K562 (cell line): ENCODE measurements around the gene LPGAT1. TPM values are rescaled to one million over a fixed set of nuclear protein-coding genes. Genes with fewer than 3 reads are reported as not detected.

Source experiments
- ATAC-seq: fragments of 200-7000 bp; cut with Tn5 transposase; 3 replicates; pipeline ENCODE4 v1.9.1; 2020; ENCODE audit warnings: moderate library complexity
- BruUV-seq: library from RNA; stranded (reverse); fragments of 400-500 nt; replicated peaks from 2 replicates; lab custom pipeline; 2021; lab: Mats Ljungman, UMichigan
- CTCF ChIA-PET: fragments of 300-600 bp; formaldehyde crosslinking; extraction: SDS; loops from one replicate; lab custom pipeline; 2021; ENCODE audit warnings: low intra/inter-chr PET ratio; lab: Yijun Ruan, JAX
- POLR2A ChIA-PET: fragments of 300-600, 350-650 bp; sonication (Branson Sonifier 250); formaldehyde crosslinking; extraction: SDS; loops from one replicate; lab custom pipeline; 2021; ENCODE audit warnings: antibody characterized with exemption, inconsistent platforms; lab: Yijun Ruan, JAX
- DNase-seq, 4 experiments: peaks; one replicate each; pipeline versions ENCODE4 v3.0.0 to v3.0.0-alpha.2; 2011 to 2018; ENCODE audit warnings: low spot score in 3 of 4, mixed read lengths in 3 of 4; ENCODE audit errors: extremely low read depth in 1 of 4
- FAIRE-seq: peaks from 2 replicates; lab custom pipeline; 2011; peaks lifted over from hg19 to GRCh38; lab: Jason Lieb, UNC
- H2AFZ ChIP-seq: 2 replicates; pipeline ENCODE4 v1.6.0; 2011; ENCODE audit warnings: low read depth, low read length, control low read depth, inconsistent platforms
- H3K27ac ChIP-seq: fragments of 200-600 bp; 3 replicates; pipeline ENCODE4 v1.8.0; 2011; ENCODE audit warnings: low read depth, mild to moderate bottlenecking, control low read depth, inconsistent platforms, low read length, moderate library complexity, mixed read lengths; ENCODE audit errors: extremely low read depth
- H3K27me3 ChIP-seq, 2 experiments: fragments of 300-600 bp in 1 of 2; 2 replicates in 1 of 2; 3 replicates in 1 of 2; pipeline versions ENCODE4 v1.6.0 to v1.8.0; 2011; ENCODE audit warnings: inconsistent platforms in 2 of 2, low read length in 2 of 2, mild to moderate bottlenecking in 1 of 2, mixed read lengths in 1 of 2, moderate library complexity in 1 of 2; ENCODE audit not compliant: control insufficient read depth in 2 of 2, insufficient read depth in 2 of 2
- H3K36me3 ChIP-seq: fragments of 300-600 bp; 3 replicates; pipeline ENCODE4 v1.8.0; 2011; ENCODE audit warnings: mild to moderate bottlenecking, low read length, inconsistent platforms; ENCODE audit not compliant: control insufficient read depth, insufficient read depth
- H3K4me1 ChIP-seq, 2 experiments: fragments of 200-600 bp in 1 of 2; replicated peaks in 1 of 2; 2 replicates in 1 of 2; 3 replicates in 1 of 2; pipeline versions ENCODE4 v1.5.1 to v1.8.0; 2011; ENCODE audit warnings: inconsistent platforms in 2 of 2, low read length in 2 of 2, mild to moderate bottlenecking in 1 of 2, mixed read lengths in 1 of 2, moderate library complexity in 1 of 2; ENCODE audit not compliant: control insufficient read depth in 2 of 2, insufficient read depth in 2 of 2
- H3K4me2 ChIP-seq: 2 replicates; pipeline ENCODE4 v1.6.1; 2011; ENCODE audit warnings: low read length, control low read depth, inconsistent platforms, mixed read lengths; ENCODE audit not compliant: insufficient read depth
- H3K4me3 ChIP-seq: fragments of 200-600 bp; sonication (generic), shearing (Covaris generic); 2 replicates; pipeline ENCODE4 v1.5.1; 2016; ENCODE audit warnings: control low read depth, inconsistent platforms
- H3K79me2 ChIP-seq: fragments of 200-600 bp; 3 replicates; pipeline ENCODE4 v1.8.0; 2011; ENCODE audit warnings: low read length, inconsistent platforms; ENCODE audit not compliant: control insufficient read depth, insufficient read depth
- H3K9ac ChIP-seq, 2 experiments: 2 replicates each; pipeline versions ENCODE4 v1.6.0 to v1.6.1; 2011; ENCODE audit warnings: low read depth in 2 of 2, low read length in 2 of 2, control low read depth in 1 of 2, inconsistent platforms in 1 of 2, mild to moderate bottlenecking in 1 of 2, mixed read lengths in 1 of 2; ENCODE audit not compliant: insufficient read depth in 1 of 2
- H3K9me1 ChIP-seq: one replicate; pipeline ENCODE4 v1.6.0; 2011; ENCODE audit warnings: inconsistent platforms, mild to moderate bottlenecking, low read length, moderate library complexity; ENCODE audit not compliant: control insufficient read depth, insufficient read depth
- H3K9me3 ChIP-seq: replicated peaks from 2 replicates; pipeline ENCODE4 v1.5.1; 2011; ENCODE audit warnings: low read depth, low read length, inconsistent platforms; ENCODE audit not compliant: control insufficient read depth, insufficient read depth
- H4K20me1 ChIP-seq: replicated peaks from 2 replicates; pipeline ENCODE4 v1.6.1; 2011; ENCODE audit warnings: low read length, inconsistent platforms, mixed read lengths; ENCODE audit not compliant: control insufficient read depth, insufficient read depth
- ARID3A ChIP-seq: IDR thresholded peaks from 2 replicates; pipeline ENCODE4 v1.6.1; 2012; ENCODE audit warnings: low read depth, low read length, improper control_type of control experiment, borderline replicate concordance
- CBFA2T2 ChIP-seq: fragments of 450-650 bp; conservative IDR thresholded peaks from 2 replicates; pipeline ENCODE4 v1.6.1; 2017; ENCODE audit warnings: mild to moderate bottlenecking
- ETS2 ChIP-seq: IDR thresholded peaks from 2 replicates; pipeline ENCODE4 v1.6.1; 2016; ENCODE audit warnings: borderline replicate concordance, missing genetic modification characterization, mild to moderate bottlenecking, moderate library complexity, missing compliant biosample characterization; ENCODE audit not compliant: poor library complexity, severe bottlenecking
- GABPB1 ChIP-seq: sonication (generic); formaldehyde crosslinking; IDR thresholded peaks from 2 replicates; pipeline ENCODE4 v1.8.0; 2022; ENCODE audit warnings: mild to moderate bottlenecking, missing genetic modification reagents
- LCOR ChIP-seq: sonication (generic); formaldehyde crosslinking; IDR thresholded peaks from 2 replicates; pipeline ENCODE4 v1.8.0; 2022; ENCODE audit warnings: mild to moderate bottlenecking, missing genetic modification reagents
- MYNN ChIP-seq, 2 experiments: sonication (generic); formaldehyde crosslinking in 1 of 2; IDR thresholded peaks; 2 replicates each; pipeline versions ENCODE4 v1.5.0 to v1.6.1; 2016 to 2020; ENCODE audit warnings: antibody characterized with exemption in 1 of 2, missing genetic modification reagents in 1 of 2
- NCOA4 ChIP-seq: fragments of 450-650 bp; IDR thresholded peaks from 2 replicates; pipeline ENCODE4 v1.6.1; 2018; ENCODE audit warnings: mild to moderate bottlenecking; ENCODE audit not compliant: partially characterized antibody
- NFATC3 ChIP-seq: fragments of 450-650 bp; IDR thresholded peaks from 2 replicates; pipeline ENCODE4 v1.6.1; 2017; ENCODE audit warnings: mild to moderate bottlenecking
- NR4A1 ChIP-seq, 2 experiments: fragments of 250-450 bp in 1 of 2; fragments of 450-650 bp in 1 of 2; sonication (Bioruptor Pico) in 1 of 2; IDR thresholded peaks; 2 replicates each; pipeline versions ENCODE4 v1.4.0 to v1.6.1; 2016 to 2020; ENCODE audit warnings: mild to moderate bottlenecking in 2 of 2, missing compliant biosample characterization in 1 of 2, missing genetic modification characterization in 1 of 2, moderate library complexity in 1 of 2
- PCBP2 ChIP-seq: fragments of 200-400 bp; formaldehyde crosslinking; IDR thresholded peaks from 2 replicates; pipeline ENCODE4 v1.6.1; 2018; ENCODE audit warnings: low read length, low read depth, mild to moderate bottlenecking, moderate library complexity; ENCODE audit not compliant: poor library complexity, severe bottlenecking
- RFX1 ChIP-seq: fragments of 450-650 bp; IDR thresholded peaks from 2 replicates; pipeline ENCODE4 v1.6.1; 2016; ENCODE audit warnings: mild to moderate bottlenecking, moderate library complexity
- RFX5 ChIP-seq: IDR thresholded peaks from 2 replicates; pipeline ENCODE4 v1.6.1; 2011; ENCODE audit warnings: low read depth, mild to moderate bottlenecking, improper control_type of control experiment, low read length
- TEAD4 ChIP-seq, 2 experiments: sonication (generic) in 1 of 2; formaldehyde crosslinking in 1 of 2; IDR thresholded peaks; 2 replicates each; pipeline versions ENCODE4 v1.6.1 to v1.8.0; 2012 to 2022; ENCODE audit warnings: borderline replicate concordance in 1 of 2, inconsistent platforms in 1 of 2, low read length in 1 of 2, mild to moderate bottlenecking in 1 of 2, missing genetic modification reagents in 1 of 2
- VEZF1 ChIP-seq: fragments of 200-800 bp; sonication (Bioruptor generic); IDR thresholded peaks from 2 replicates; pipeline ENCODE4 v1.6.1; 2017; ENCODE audit warnings: missing genetic modification characterization, missing compliant biosample characterization
- YBX1 ChIP-seq: fragments of 450-650 bp; IDR thresholded peaks from 2 replicates; pipeline ENCODE4 v1.7.1; 2016; ENCODE audit warnings: mild to moderate bottlenecking
- ZBED1 ChIP-seq: IDR thresholded peaks from 2 replicates; pipeline ENCODE4 v1.6.1; 2014
- ZNF311 ChIP-seq: fragments of 250-450 bp; sonication (Bioruptor Pico); IDR thresholded peaks from 2 replicates; pipeline ENCODE4 v1.4.0; 2020; ENCODE audit warnings: mild to moderate bottlenecking, moderate library complexity
- ZNF512 ChIP-seq: IDR thresholded peaks from 2 replicates; pipeline ENCODE4 v1.6.1; 2016; ENCODE audit warnings: missing genetic modification characterization, missing compliant biosample characterization
- WGBS: fragments of 100-300 bp; shearing (Covaris generic); methylation state at CpG from one replicate; pipeline ENCODE4 v1.1.6; 2016; ENCODE audit warnings: low coverage, mixed read lengths; ENCODE audit not compliant: insufficient coverage; ENCODE audit errors: missing lambda C conversion rate; 5-methylcytosine and 5-hydroxymethylcytosine counted together
- in situ Hi-C: fragments of 300-500 bp; cut with MboI; formaldehyde crosslinking; loops from 4 replicates; pipeline ENCODE4 v1.15.0; 2018; ENCODE audit warnings: inconsistent platforms, mixed read lengths
- intact Hi-C: fragments of 100-400 bp; cut with micrococcal nuclease; formaldehyde crosslinking; loops from 2 replicates; pipeline ENCODE4 v1.14.2; 2022
- polyA plus RNA-seq, 8 experiments: library from polyadenylated mRNA; depleted of rRNA in 4 of 8; stranded (reverse) in 5 of 8; unstranded in 3 of 8; fragments of >200 nt; fragmentation: Nextera tagmentation in 2 of 8; fragmentation: Illumina TruSeq in 1 of 8; extraction: Ambion mirVana in 2 of 8; extraction: Trizol in 1 of 8; gene quantifications; 2 replicates each; pipeline versions ENCODE4 v1.2.1 to v1.2.3, GENCODE V29; 2011 to 2014; ENCODE audit warnings: inconsistent platforms in 1 of 8, missing spikeins in 1 of 8
- total RNA-seq, 7 experiments: library from RNA; depleted of rRNA in 6 of 7; stranded (reverse); fragments of >200 nt in 6 of 7; fragmentation: Illumina TruSeq in 2 of 7; extraction: Trizol in 2 of 7; gene quantifications; 2 replicates each; pipeline versions ENCODE4 v1.2.1 to v1.2.3, GENCODE V29; 2011 to 2021; ENCODE audit warnings: low replicate concordance in 1 of 7

Gene LPGAT1
- total and polyA plus RNA-seq, 9 of the 15 experiments (the other 6 are each of a cell fraction or from before 2014, with no cell fraction given): 5.7 to 31.4 (median 16.3) TPM

GRCh38 chr1:211788626-211789025 lies 41.9 kb downstream of the LPGAT1 start:
- no peak overlapping the region for H2AFZ ChIP-seq
- H3K27me3 ChIP-seq: no peaks in the 10 kb centered on the region
- H3K36me3 ChIP-seq: peaks cover 12% of the 10 kb centered on the region
- CTCF ChIA-PET: no interaction called here
- intact Hi-C loops: no loop called here
- POLR2A ChIA-PET: interaction anchor here (0.6 to 1.6 kb wide), 6 partner anchors 18 to 642 kb away, joined by 3 to 4 read pairs (median 3); no protein-coding TSS in a partner anchor
- H4K20me1 ChIP-seq: no peaks in the 10 kb centered on the region
- no peak overlapping the region for H3K4me2 ChIP-seq
- peaks cover 0 to 4% of the 10 kb centered on the region in 2 experiments; a peak in 2 of 5 replicates for H3K4me1 ChIP-seq
- no peak for ATAC-seq
- FAIRE-seq: no peak
- no TSS peak for BruUV-seq
- no peaks in the 10 kb centered on the region for H3K79me2 ChIP-seq
- in situ Hi-C loops: no loop called here
- H3K27ac ChIP-seq: no peak overlapping the region
- H3K4me3 ChIP-seq: no peak overlapping the region
- H3K9me1 ChIP-seq: no peaks in the 10 kb centered on the region
- DNase-seq: no peak
- no peak overlapping the region for H3K9ac ChIP-seq
- whole genome bisulfite sequencing: 63% methylated on average over 4 of the region's 4 CpGs
- H3K9me3 ChIP-seq: no peaks in the 10 kb centered on the region
- TF ChIP-seq YBX1 (no peak), TEAD4 (IDR thresholded peaks at IDR 0.05; ENCODE audit: low read length) (no peak), TEAD4 (CRISPR knock-in tag; IDR thresholded peaks at IDR 0.05; ENCODE audit: borderline replicate concordance) (no peak), NCOA4 (no peak), ETS2 (tag) (no peak), NR4A1 (CRISPR knock-in tag; IDR thresholded peaks at IDR 0.05) (no peak), NR4A1 (tag; IDR thresholded peaks at IDR 0.05) (no peak), NFATC3 (no peak), RFX5 (no peak), ZBED1 (no peak), CBFA2T2 (no peak), ZNF311 (no peak), RFX1 (no peak), LCOR (CRISPR knock-in tag) (no peak), ZNF512 (tag) (no peak), VEZF1 (CRISPR knock-in tag) (no peak), ARID3A (no peak), MYNN (IDR thresholded peaks at IDR 0.05) (no peak), MYNN (CRISPR knock-in tag; IDR thresholded peaks at IDR 0.05) (no peak), GABPB1 (CRISPR knock-in tag) (no peak), PCBP2 (no peak)
